ENCODE measurements around the gene LGALS3.

The LGALS3 gene

DNA sequence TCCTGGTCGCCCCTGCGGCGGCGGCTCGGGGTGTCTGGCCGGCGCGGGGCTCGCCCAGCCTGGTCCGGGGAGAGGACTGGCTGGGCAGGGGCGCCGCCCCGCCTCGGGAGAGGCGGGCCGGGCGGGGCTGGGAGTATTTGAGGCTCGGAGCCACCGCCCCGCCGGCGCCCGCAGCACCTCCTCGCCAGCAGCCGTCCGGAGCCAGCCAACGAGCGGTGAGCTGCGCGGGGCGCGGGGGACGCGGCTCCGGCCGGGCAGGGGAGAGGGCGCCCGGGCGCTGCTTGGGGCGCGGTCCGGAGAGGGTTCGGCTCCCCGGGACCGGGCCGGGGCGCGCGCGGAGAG is at the start of gene LGALS3:
Gene LGALS3 (plus strand): TSS at position 167 of the 342 bp plus-strand sequence. CDS start 8,122 bp downstream, outside the sequence.
- DNase-seq = no peak

DNA sequence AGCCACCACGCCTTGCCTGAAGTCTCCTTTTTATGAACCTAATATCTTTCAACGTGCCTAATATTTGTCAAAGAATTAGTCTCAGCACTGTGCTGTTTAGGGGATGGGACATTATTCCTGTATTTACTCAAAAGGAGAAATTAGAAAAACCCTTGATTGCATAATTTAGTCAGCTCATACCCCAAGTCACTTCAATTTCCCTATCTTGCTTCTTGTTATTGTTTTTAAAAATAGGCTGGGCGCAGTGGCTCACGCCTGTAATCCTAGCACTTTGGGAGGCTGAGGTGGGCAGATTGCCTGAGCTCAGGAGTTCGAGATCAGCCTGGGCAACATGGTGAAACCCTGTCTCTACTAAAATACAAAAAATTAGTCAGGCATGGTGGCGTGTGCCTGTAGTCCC is 49.1 kb upstream of the LGALS3 start:
- DNase-seq = peak; percentile 71

DNA sequence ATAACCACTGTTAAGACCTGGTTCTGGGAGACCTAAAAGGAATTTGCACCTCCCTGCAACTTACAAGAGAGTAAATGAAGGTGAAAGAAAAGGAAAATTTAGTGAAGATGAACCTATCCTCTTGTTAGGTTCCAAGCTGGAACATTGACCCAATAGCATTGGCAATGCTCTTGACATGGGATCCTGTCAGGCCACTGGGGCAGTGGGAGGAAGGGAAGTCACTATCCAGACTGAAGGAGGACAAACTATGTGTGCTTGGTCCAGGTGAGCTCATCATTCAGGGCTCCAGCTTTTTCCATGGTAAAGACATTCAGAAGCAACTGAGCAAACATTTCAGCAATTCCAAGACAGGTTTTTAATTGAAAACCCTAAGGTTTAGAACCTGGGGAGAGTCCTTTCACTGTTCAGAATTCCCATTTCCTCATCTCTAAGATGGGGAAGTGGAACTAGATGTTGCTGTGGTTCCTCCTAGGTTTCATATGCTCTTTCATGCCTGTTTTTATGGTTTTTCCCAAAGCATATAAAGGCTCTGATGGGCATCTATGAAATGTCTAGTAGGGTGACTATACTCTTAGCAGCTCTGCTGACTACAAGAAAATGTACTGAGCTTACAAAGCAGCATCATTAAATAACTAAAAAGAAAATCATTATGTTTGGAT is 44.5 kb upstream of the LGALS3 start:
- peak; percentile 65 for DNase-seq

DNA sequence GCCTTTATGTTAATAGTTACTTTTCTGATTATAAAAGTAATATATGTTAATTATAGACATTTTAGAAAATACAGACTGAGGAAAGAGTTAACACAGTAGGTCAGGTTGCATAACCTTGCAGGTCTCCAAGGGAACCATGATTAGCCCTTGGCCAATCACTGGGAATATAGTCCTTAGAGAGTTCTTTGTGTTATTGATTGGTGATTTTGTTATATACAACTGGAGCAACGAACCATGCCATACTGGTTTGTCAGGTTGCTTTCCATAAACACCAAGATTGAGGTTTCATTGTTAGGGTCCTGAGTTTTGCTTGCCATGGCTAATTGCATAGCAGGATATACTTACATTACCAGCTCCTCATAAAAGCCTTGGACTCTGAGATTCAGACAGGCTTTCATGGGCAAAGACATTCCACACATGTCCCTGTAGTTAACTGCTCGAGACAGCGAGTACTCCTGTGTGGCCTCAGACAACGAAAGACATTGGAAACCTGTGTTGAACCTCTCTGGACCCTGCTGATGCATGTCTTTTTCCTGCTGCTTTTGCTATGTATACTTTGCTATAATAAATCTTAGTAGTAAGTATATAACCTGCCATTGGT is 43.9 kb upstream of the LGALS3 start:
- no peak for DNase-seq

DNA sequence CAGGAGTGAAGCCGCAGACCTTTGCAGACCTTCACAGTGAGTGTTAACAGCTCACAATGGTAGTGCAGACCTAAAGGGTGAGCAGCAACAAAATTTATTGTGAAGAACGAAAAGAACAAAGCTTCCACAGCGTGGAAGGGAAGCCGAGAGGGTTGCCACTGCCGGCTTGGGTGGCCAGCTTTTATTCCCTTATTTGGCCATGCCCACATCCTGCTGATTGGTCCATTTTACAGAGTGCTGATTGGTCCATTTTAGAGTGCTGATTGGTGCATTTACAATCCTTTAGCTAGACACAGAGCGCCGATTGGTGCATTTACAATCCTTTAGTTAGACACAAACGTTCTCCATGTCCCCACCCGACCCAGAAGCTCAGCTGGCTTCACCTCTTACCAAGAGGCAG is 42.1 kb upstream of the LGALS3 start:
- no peak for DNase-seq

DNA sequence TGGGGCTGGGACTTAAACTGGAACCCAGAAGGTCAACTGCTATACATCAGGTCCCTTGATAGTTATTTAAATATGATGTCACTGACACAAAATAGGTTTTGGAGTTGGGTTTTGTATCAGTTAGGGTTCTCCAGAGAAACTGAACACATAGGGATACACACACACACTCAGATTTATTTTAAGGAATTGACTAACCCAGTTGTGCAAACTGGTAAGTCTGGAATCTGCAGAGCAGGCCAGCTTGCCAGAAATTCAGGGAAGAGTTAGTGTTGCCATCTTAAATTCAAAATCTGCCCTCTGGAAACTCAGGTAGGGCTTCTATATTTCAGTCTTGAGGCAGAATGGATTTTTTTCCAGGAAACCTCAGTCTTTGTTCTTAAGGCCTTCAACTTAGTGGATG is 40.7 kb upstream of the LGALS3 start:
- no peak for DNase-seq

DNA sequence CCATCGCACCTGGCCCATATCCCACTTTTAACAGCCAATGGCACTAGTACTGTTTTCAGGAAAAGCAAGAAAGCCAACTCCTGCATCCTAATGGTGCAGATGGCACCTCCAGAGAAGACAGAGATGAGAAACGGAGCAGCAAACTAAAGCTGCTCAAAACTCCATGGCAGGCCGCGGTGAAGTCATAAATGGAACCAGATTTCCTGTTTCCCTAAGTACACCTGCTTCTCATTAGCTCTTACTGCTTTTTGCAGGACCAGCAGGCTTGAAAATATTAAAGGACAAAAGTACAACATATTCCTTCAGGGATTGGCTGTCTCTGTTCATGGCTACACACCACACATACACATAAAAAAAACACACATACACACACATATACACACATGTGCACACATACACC is 36.7 kb upstream of the LGALS3 start:
- DNase-seq = no peak

DNA sequence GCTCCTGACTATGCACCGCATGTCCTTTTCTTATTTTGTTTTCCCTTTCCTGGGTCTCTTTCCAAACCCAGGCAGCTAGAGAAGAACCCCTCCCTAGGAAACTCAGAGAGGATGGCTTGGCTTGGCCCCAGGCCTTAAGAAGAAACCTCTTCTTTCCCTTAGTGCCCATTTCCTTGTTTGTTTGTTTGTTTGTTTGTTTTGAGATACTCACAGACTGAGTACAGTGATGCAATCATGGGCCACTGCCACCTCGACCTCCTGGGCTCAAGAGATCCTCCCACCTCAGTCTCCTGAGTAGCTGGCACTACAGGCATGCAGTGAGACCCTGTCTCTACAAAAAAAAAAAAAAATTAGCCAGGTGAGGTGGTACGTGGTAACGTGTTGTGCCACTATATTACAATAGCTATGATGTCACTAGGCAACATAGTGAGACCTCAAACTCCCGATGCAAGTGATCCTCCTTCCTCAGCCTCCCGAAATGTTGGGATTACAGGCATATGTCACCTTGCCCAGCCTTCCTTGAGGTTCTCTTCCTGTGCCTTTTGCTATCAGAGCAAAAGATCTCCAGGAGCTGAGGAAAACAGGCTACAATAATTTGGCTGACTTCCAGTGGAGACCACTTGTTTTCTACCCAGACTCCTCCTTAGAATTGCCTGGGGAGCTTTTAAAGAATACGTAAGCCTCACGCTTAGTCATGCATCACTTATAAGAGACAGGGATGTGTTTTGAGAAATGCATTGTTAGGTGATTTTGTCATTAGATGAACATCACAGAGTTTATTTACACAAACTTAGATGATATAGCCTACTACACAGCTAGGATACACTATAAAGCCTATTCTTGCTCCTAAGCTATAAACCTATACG is 34.5 kb upstream of the LGALS3 start:
- DNase-seq = no peak

DNA sequence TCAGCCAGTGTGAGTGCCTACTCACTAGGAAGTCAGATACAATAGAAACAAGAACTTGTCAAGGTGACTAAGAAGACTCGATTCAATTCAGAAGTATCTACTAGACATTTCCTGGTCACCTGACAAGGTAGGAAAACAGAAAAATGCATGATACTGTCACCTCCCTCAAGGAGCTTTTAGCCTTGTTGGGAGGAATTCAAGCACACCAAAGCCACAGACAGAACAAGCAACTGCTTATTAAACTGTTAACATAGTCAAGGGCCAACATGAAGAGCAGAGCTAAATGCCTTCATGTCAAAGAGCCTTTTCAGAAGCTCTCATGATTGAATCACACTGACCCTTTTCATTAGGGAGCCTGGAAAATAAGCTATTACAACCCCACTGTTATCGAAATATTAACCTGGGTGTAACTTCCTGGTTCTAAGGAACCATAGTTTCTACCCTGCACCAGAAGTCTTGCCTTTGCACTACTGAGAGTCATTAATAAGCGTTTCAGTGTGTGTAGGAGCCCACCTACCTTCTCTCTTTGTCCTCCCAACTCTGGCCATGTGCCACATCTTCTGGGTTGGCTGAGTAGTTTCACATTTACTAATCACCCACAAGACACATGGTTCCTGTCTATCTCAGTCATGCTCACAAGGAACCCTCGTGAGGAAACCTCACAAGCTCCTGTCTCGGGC is 31.0 kb upstream of the LGALS3 start:
- DNase-seq = peak; percentile 85

DNA sequence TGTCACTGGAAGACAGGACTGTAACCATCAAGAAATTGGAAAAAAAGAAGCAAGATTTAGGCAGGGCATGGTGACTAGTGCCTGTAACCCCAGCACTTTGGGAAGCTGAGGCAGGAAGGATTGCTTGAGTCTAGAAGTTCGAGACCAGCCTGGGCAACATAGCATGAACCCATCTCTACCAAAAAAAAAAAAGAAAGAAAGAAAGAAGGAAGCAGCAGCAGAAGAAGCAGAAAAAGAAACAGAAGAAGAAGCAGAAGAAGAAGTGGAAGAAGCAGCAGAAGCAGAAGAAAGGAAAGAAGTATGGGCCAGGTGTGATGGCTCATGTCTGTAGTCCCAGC is 30.5 kb upstream of the LGALS3 start:
- no peak for DNase-seq

DNA sequence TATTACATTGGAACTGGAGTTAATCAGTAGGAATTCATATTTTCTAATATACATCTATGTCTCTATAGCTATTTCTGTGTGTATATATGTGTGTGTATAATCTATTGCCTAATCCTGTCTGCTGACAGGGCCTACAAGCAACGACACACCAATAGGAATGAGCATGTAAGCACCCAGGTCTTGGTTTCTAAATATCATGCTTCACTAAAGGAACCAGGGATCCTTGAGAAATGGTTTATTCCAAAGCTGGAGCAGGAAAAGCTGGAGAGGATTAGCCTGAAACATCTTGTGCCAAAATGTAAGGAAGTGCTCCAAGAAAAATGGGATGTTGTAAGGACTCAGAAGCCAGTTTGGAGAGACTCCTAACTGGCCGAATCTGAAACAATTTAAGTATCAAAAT is 29.3 kb upstream of the LGALS3 start:
- no peak for DNase-seq

DNA sequence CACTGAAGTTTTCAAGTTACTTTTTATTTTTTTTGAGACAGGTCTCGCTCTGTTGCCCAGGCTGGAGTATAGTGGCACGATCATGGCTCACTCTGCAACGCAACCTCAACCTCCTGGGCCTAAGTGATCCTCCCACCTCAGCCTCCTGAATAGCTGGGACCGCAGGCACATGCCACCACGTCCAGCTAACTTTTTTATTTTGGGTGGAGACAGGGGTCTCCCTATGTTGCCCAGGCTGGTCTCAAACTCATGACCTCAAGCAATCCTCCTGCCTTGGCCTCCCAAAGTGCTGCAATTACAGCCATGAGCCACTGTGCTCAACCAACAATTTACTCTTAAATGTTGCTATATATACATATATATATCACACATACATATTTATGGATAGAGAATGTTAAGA is 27.4 kb upstream of the LGALS3 start:
- DNase-seq = no peak

DNA sequence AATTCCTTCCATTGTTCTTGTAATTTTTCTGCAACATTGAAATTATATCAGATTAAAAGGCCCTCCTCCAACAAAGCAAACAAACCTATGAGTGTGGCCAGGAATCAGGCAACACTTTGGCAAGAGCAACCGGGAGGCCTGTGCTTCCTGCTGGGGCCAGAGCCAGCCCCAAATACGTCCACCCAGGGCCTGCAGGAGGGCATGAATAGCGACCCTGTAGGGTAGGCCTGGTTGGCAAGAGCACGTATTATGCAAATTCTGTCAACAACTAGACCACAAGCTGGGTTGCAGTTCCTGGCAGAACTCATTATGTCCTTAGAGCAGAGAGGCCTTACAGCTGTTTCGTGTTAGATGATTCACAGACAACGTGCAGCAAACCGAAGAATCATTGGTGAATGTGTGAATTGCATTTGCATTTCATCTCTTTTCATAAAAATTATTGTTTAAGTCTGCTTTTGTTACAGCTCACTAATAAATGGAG is 26.9 kb upstream of the LGALS3 start:
- DNase-seq = peak; percentile 89

DNA sequence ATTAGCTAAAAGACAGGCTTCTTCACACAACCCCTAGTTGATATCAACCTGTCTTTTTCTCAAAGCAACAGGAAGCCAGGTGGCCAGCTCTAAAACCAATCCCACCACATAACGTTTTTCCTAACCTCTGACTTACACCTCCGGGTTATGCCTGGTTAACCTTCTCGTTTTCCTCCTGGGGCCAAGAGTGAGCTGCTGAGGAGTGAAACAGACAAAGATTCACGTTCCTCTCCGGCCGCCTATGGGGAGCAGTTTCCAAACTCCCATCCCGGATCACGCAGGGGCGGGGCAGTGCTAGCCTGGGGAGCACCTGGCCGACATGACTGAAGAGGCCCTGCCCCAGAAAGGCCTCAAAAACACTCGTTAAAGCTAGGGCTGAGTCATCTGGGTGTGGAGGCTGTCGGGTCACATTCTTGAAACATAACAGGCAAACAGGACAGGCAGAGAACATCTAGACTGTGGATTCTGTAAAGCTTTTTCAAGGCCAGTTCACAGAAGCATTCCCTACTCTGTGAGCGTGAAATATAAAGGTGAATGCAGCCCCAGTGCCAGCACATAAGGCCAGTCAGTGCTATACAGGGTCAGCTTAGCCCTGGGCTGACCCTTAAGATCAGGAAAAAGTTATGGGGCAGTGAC is 25.9 kb upstream of the LGALS3 start:
- DNase-seq = peak; percentile 48

DNA sequence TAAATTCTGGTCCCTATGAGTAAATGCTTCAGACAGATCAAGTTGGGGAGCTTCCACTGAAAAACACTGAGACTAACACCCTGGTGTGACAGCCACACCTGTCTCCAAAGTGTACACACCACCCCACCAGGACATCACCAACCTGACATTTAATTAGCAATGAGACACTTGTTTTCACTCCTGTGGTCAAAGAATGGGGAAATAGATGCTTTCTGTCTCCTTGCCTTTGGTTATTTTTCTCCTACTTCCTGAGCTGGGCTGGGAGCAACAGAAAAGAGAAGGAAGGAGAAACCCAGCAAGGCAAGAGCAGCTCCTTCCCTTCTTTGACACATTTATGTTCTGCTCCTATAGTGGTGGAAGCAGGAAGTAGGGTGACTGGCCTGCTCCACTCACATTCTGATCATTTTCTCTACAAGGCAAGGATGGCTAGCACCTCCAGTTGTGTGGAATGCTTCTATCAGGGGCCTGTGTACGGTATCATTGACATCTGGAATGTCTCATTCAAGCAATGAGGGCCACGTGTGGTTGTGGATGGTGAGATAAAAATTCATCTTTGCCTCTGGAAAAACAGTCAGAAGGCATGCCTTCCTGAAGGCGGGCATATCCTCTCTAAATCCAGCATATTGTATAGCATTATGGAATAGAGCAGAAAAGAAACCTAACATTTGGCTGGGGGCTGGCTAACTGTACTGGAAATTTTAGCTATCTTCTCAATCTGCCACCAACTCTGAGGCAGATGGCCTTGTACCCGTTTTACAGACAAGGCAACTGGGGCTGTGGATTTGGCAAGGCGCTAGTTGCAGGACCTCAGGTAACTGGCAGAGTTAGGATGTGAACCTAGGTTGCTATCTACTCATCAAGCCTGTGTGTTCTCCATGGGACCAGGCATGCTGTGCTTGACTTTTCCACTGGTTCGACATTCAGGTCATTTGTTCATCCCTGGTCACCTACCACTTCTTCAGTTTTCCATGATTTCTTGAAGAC is 24.8 kb upstream of the LGALS3 start:
- peak; percentile 92 for DNase-seq

DNA sequence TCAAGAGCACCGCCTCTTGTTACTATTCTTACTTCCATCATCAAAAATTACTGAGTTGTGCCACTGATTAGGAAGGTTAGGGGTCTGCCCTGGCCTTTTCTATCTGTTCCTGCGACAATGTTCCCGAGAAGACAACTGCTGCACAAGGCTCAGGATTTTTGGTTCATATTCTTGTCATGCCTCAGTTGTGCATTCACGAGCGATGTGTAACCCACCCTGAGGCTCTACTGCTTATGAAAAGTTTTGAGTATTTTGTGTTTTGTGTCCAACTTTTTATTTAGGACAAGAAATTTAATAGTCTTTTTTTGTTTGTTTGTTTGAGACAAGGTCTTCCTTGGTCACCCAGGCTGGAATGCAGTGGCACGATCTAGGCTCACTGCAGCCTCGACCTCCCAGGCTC is 23.1 kb upstream of the LGALS3 start:
- no peak for DNase-seq

DNA sequence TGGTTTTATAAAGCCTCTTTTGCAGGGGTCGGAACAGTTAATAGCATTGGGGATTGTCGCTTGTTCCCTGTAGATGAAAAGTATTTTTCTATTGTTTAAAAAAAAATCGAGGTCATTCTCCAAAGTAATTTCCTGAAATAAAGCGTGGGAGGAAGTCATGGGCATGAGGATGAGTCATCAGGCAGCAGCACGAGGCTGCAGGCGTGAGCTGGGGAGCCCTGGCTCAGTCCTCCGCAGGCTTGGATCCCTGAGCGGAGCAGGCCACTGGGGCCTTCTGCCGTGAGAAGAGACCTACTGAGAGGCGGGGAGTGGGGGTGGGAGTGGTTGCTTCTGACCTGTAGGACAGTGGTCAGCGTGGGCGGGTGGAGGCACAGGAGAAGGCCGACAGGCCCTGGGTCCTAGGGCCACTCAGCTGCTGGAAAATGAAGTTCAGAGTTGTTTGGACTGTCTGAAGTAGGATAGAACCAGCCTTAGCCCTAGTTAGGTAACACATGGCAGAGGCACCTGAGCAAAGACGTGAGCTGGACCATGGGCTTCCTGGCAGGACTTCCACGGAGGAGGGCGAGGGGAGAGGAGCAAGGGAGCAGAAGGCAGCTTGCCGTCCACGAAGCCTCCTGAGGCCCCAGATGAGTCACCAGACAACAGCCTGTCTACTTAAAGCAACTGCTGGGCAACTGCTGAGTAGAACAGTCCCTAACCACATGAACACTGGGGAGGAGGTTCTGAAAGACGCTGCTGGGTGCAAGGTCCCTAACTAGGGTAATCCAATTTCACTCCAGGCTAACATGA is 21.1 kb upstream of the LGALS3 start:
- peak; percentile 84 for DNase-seq

DNA sequence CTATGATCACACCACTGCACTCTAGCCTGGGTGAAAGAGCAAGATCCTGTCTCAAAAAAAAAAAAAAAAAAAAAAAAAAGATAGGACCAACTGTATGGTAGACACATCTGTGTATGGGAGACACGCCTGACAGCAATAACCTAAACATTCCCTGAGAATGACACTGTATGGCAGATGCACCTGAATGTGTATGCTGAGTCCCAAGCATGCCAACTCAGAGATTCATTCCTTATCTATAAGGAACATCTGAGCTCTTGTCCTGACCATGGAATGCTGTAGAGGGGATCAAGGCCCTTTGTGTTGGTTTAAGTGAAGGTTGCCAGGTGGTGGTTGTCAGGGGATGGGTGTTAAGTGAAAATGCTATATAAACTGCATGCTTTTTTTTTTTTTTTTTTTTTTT is 19.2 kb upstream of the LGALS3 start:
- no peak for DNase-seq

DNA sequence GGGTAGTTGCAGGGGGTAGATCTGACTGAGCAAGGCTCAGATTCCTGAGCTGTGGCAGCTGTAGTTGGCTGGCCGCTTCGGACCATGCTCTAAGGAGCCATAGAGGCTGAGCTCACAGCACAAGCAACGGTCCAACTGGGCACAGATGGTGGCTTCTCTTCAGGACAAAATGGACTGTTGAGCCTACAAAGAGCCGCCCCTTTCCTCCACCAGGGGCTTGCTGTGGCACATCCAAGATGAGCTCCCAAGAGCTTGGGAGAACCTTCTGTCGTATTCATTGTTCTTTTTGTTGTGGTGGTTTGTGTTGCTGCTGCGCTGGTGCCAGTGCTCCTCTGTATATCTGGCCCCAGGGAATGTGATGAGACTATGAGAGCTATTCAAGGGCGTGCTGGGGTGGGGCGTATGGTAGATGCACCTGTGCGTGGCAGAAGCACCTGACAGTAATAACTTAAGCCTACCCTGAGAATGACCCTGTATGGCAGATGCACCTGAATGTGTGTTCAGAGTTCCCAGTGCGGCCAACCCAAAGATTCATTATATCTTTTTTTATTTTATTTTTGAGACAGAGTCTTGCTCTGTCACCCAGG is 17.8 kb upstream of the LGALS3 start:
- DNase-seq = no peak

DNA sequence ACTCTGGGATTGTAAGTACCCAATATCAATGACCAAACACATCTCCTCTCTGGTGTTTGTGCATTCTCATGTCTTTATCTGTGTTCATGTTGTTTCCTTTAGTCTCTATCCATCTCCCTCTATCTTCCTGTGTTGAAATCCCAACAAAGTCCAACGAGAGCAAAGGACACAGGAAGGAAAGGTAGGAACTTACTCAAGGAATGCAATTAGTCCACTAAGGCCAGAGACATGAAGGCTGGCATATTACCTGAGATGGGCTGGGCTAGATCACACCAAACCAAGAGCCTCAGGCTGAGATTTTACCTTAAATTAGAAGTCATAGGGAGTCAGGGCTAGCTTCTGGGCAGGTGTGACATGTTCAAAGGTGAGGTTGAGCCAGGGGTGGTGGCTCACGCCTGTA is 14.3 kb upstream of the LGALS3 start:
- DNase-seq = no peak

DNA sequence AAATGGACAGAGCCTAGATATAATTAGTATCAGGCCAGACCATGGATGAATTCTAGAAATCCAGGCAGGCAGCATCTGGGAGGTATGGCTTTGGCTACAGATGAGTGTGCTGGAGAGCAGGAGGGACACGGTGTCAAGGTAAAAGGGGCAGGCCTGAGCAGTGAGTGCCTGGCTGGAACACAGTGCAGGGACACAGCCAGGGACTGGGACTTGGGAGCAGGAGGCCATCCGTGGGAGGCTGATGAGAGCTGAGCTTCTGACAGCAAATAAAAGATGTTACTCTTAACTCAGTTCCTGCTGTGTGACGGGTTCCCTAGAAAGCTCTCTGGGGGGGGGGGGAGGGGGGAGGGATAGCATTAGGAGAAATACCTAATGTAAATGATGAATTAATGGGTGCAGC is 13.6 kb upstream of the LGALS3 start:
- no peak for DNase-seq
